Activated CD4-positive, alpha-beta T cell treated with anti-CD3 and anti-CD28 coated beads for 36 hours (primary cell): Measurements from ENCODE around the gene EN2. TPM values are rescaled to one million over a fixed set of nuclear protein-coding genes. Genes with fewer than 3 reads are reported as not detected.
A peak's percentile ranks its signal among the peaks of the same experiment; 100 is the strongest.

Experiments
- ATAC-seq: fragments of 200-7000 bp; cut with Tn5 transposase; one replicate; pipeline ENCODE4 v1.10.0; 2021; ENCODE audit warnings: mild to moderate bottlenecking, moderate library complexity
- CTCF ChIA-PET: fragments of 350-600 bp; sonication (Branson Sonifier 250); formaldehyde crosslinking; loops from one replicate; lab custom pipeline; 2021; ENCODE audit warnings: antibody characterized with exemption; lab: Charles Lee
- POLR2A ChIA-PET: fragments of 350-600 bp; sonication (Branson Sonifier 250); formaldehyde crosslinking; loops from one replicate; lab custom pipeline; 2021; ENCODE audit warnings: antibody characterized with exemption, inconsistent platforms; lab: Charles Lee
- DNase-seq: peaks from one replicate; pipeline ENCODE4 v3.0.0-alpha.2; 2020
- H3K27ac Mint-ChIP-seq: one replicate; pipeline ENCODE4 v1.8.0; 2021; ENCODE audit warnings: mixed read lengths
- H3K27me3 Mint-ChIP-seq: one replicate; pipeline ENCODE4 v1.8.0; 2021; ENCODE audit warnings: mixed read lengths
- H3K36me3 Mint-ChIP-seq: one replicate; pipeline ENCODE4 v1.8.0; 2021; ENCODE audit warnings: low read depth, mixed read lengths
- H3K4me1 Mint-ChIP-seq: one replicate; pipeline ENCODE4 v1.8.0; 2021; ENCODE audit warnings: mixed read lengths
- H3K4me3 Mint-ChIP-seq: one replicate; pipeline ENCODE4 v1.8.0; 2021; ENCODE audit warnings: mild to moderate bottlenecking, moderate library complexity, mixed read lengths
- H3K9me3 Mint-ChIP-seq: one replicate; pipeline ENCODE4 v1.8.0; 2021; ENCODE audit warnings: low read depth, mixed read lengths
- intact Hi-C, 2 experiments: fragments of 100-400 bp; cut with DNase I in 1 of 2; cut with micrococcal nuclease in 1 of 2; formaldehyde crosslinking; loops; one replicate each; pipeline versions ENCODE4 v1.14.2 to v1.15.1; 2022 to 2024; cut with DNase I, micrococcal nuclease
- total RNA-seq, 2 experiments: library from RNA; stranded (reverse); gene quantifications; one replicate each; pipeline ENCODE4 v1.2.3, GENCODE V29; 2021

EN2 gene
- total RNA-seq, 2 experiments from 2014 or later: not detected

DNA sequence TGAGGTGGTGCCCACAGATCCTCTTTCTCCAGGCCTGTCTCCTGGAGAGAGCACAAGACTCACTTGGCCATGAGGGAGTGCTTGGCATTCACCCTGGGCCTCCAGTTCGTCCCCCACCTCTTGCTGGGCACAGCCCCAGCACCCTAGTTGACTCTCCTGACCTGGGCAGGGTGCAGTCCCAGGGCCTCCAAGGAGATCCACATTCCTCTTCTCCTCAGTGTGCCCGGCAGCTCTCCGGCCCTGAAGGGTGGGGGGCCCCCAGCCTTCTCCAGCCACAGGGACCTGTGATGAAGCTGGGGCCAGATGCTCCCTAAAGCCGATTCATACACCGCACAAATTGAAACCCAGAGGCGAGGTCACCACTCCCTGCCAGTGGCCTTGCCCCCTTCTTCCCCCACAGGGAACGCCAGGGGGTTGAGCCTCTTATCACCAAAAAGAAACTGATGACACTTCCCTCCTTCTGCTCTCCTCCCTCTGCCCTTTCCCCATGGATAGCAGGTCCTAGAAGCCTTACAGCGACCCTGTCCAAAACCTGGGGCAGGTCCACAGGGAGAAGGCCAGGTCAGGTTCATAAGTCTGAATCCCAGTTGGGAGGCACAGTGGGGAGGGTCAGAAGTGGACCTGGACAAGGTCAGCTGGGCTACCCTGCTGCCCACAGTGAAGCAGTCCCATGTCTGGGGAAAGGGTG, 3.1 kb downstream of the EN2 start:
- DNase-seq: no peak
- ATAC-seq: no peak
- Mint-ChIP-seq H3K9me3 (no peaks in the 10 kb centered on the region), H3K4me3 (no peak overlapping the region), H3K27ac (no peak overlapping the region), H3K36me3 (no peaks in the 10 kb centered on the region), H3K27me3 (peaks cover 73% of the 10 kb centered on the region), H3K4me1 (peaks cover 18% of the 10 kb centered on the region)
- ChIA-PET CTCF (no interaction called here), POLR2A (no interaction called here)
- intact Hi-C loops: no loop called here

- CTCF ChIA-PET: no interaction called here
- POLR2A ChIA-PET: no interaction called here
- Mint-ChIP-seq H3K9me3 (no peaks in the 10 kb centered on the region), H3K4me3 (no peak overlapping the region), H3K27ac (no peak overlapping the region), H3K4me1 (peaks cover 15% of the 10 kb centered on the region), H3K27me3 (peaks cover 71% of the 10 kb centered on the region), H3K36me3 (no peaks in the 10 kb centered on the region)
- DNase-seq: no peak
- ATAC-seq: no peak
- intact Hi-C loops: no loop called here
Measured at GRCh38 chr7:155461631-155462030, 3.7 kb downstream of the EN2 start.

DNA sequence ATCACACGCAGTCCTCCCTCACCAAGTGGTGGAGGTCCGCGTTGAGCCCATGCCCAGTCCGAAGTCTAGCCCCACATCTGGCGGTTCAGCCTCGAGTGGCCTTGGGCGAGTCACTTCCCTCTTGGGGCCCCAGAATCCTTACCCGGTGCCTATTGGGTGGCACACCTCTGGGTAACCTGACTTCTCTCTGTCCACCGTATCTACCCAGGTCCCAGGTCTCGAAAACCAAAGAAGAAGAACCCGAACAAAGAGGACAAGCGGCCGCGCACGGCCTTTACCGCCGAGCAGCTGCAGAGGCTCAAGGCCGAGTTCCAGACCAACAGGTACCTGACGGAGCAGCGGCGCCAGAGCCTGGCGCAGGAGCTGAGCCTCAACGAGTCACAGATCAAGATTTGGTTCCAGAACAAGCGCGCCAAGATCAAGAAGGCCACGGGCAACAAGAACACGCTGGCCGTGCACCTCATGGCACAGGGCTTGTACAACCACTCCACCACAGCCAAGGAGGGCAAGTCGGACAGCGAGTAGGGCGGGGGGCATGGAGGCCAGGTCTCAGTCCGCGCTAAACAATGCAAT, 4.3 kb downstream of the EN2 start:
- intact Hi-C loops: no loop called here
- H3K4me3 Mint-ChIP-seq: no peak overlapping the region
- POLR2A ChIA-PET: no interaction called here
- peaks cover 69% of the 10 kb centered on the region for H3K27me3 Mint-ChIP-seq
- no peak overlapping the region for H3K27ac Mint-ChIP-seq
- CTCF ChIA-PET: no interaction called here
- no peak for DNase-seq
- H3K4me1 Mint-ChIP-seq: peaks cover 11% of the 10 kb centered on the region
- ATAC-seq: no peak
- no peaks in the 10 kb centered on the region for H3K9me3 Mint-ChIP-seq
- H3K36me3 Mint-ChIP-seq: no peaks in the 10 kb centered on the region

- CTCF ChIA-PET: no interaction called here
- intact Hi-C loops: no loop called here
- Mint-ChIP-seq H3K4me1 (peaks cover 12% of the 10 kb centered on the region), H3K36me3 (no peaks in the 10 kb centered on the region), H3K27me3 (peaks cover 72% of the 10 kb centered on the region), H3K4me3 (no peak overlapping the region), H3K27ac (no peak overlapping the region), H3K9me3 (no peaks in the 10 kb centered on the region)
- POLR2A ChIA-PET: no interaction called here
- ATAC-seq: no peak
- no peak for DNase-seq
Measured at GRCh38 chr7:155463114-155463811, 5.3 kb downstream of the EN2 start.

DNA sequence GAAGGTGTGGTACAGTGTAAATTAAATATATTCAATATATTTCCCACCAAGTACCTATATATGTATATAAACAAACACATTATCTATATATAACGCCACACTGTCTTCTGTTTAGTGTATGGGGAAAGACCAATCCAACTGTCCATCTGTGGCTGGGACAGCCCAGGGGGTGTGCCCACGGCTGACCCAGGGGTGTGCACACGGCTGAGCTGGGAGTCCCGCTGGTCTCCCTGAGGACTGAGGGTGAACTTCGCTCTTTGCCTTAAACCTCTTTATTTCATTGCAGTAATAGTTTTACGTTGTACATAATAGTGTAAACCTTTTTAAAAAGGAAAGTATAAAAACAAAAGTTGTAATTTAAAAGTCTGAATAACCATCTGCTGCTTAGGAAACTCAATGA, 6.3 kb downstream of the EN2 start:
- H3K4me1 Mint-ChIP-seq: peaks cover 10% of the 10 kb centered on the region
- POLR2A ChIA-PET: no interaction called here
- intact Hi-C loops: no loop called here
- no peak overlapping the region for H3K27ac Mint-ChIP-seq
- DNase-seq: no peak
- no peak for ATAC-seq
- no peak overlapping the region for H3K4me3 Mint-ChIP-seq
- CTCF ChIA-PET: no interaction called here
- H3K27me3 Mint-ChIP-seq: peaks cover 79% of the 10 kb centered on the region
- H3K36me3 Mint-ChIP-seq: no peaks in the 10 kb centered on the region
- no peaks in the 10 kb centered on the region for H3K9me3 Mint-ChIP-seq

- Mint-ChIP-seq H3K4me1 (peaks cover 7% of the 10 kb centered on the region), H3K27me3 (peaks cover 79% of the 10 kb centered on the region), H3K36me3 (no peaks in the 10 kb centered on the region), H3K27ac (no peak overlapping the region), H3K9me3 (no peaks in the 10 kb centered on the region), H3K4me3 (no peak overlapping the region)
- ChIA-PET POLR2A (no interaction called here), CTCF (no interaction called here)
- ATAC-seq: no peak
- intact Hi-C loops: loop anchor here in 1 of 2 experiments (5.0 kb wide), 3 partner anchors 277 to 1537 kb away; no protein-coding TSS in a partner anchor
- DNase-seq: no peak
Measured at GRCh38 chr7:155464948-155465739, 7.2 kb downstream of the EN2 start.

GRCh38 chr7:155465761-155466141, 7.8 kb downstream of the EN2 start:
- Mint-ChIP-seq H3K4me3 (no peak overlapping the region), H3K27me3 (peaks cover 78% of the 10 kb centered on the region), H3K36me3 (no peaks in the 10 kb centered on the region), H3K9me3 (no peaks in the 10 kb centered on the region), H3K27ac (no peak overlapping the region), H3K4me1 (peaks cover 7% of the 10 kb centered on the region)
- CTCF ChIA-PET: interaction anchor here (1.0 kb wide), 1 partner anchor 67 kb away, joined by 3 read pairs; no protein-coding TSS in a partner anchor
- POLR2A ChIA-PET: no interaction called here
- intact Hi-C loops: loop anchor here (1.0 to 5.0 kb wide), 7 partner anchors 11 to 1537 kb away; no protein-coding TSS in a partner anchor
- ATAC-seq (no peak), DNase-seq (no peak)

- Mint-ChIP-seq H3K27me3 (peaks cover 77% of the 10 kb centered on the region), H3K4me1 (peaks cover 10% of the 10 kb centered on the region), H3K27ac (no peak overlapping the region), H3K4me3 (no peak overlapping the region), H3K9me3 (no peaks in the 10 kb centered on the region), H3K36me3 (no peaks in the 10 kb centered on the region)
- no peak for DNase-seq
- intact Hi-C loops: loop anchor here (1.0 to 5.0 kb wide), 7 partner anchors 12 to 1536 kb away; no protein-coding TSS in a partner anchor
- no peak for ATAC-seq
- ChIA-PET POLR2A (no interaction called here), CTCF (interaction anchor here (1.0 kb wide), 1 partner anchor 66 kb away, joined by 3 read pairs; no protein-coding TSS in a partner anchor)
Measured at GRCh38 chr7:155466142-155466813, 8.3 kb downstream of the EN2 start.

DNA sequence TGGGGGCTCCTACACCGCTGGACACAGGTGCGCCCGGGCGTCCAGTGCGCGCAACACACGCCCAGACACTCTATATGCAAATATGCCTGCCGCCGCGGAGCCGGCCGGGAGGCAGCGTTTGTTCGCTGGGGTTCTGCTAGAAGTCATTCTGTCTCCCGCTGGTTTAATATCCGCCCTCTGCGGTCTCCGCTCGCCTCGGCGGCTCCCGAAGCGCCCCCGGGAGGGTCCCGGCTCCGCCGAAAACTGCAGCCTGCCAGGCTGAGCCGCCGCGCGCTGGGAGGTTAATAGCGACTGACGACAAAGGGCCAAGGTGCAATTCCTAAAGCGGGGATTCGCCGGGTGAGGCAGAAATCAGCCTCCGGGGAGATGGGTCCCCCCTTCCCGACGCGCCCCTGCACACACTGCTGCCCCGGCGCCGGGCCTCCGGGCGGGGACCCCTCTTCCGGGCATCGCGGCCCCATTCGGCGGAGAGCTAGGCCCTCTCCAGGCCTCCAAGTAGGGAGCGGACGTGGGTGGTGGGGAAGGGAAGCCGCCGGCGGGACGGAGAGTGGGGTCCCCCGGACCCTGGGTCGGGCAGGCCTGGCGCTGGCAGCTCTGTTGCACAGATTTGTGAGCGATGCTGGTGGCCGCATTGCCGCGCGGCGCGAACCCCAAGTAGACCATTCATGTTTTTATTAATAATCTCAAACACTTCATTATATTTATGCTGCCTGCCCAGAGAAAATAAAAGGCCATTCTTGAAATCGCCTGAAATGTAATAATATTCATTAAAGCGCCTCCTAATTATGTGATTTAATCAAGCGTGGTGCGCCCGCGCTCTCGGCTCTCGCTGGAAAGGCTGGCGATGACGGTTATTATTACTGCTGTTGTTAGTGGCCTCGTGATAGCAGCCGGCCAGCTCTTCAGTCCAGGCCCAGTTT, 9.1 kb downstream of the EN2 start:
- ChIA-PET POLR2A (no interaction called here), CTCF (interaction anchor here (1.0 kb wide), 1 partner anchor 65 kb away, joined by 3 read pairs; no protein-coding TSS in a partner anchor)

More for the DNA sequence above, 9.1 kb downstream of the EN2 start:
- peaks cover 76% of the 10 kb centered on the region for H3K27me3 Mint-ChIP-seq
- no peak overlapping the region for H3K4me3 Mint-ChIP-seq
- no peak overlapping the region for H3K27ac Mint-ChIP-seq
- no peaks in the 10 kb centered on the region for H3K36me3 Mint-ChIP-seq
- ATAC-seq (peak; percentile 70), DNase-seq (peak; percentile 81)
- intact Hi-C loops: loop anchor here (1.0 to 5.0 kb wide), 7 partner anchors 13 to 1535 kb away; no protein-coding TSS in a partner anchor
- peaks cover 11% of the 10 kb centered on the region for H3K4me1 Mint-ChIP-seq
- no peaks in the 10 kb centered on the region for H3K9me3 Mint-ChIP-seq
